Measurements from ENCODE around the gene FNIP2. TPM values are rescaled to one million over a fixed set of nuclear protein-coding genes. Genes with fewer than 3 reads are reported as not detected.

The FNIP2 gene
- total and polyA plus RNA-seq, 9 of the 15 experiments (the other 6 are each of a cell fraction or from before 2014, with no cell fraction given) = 1.7 to 15.5 (median 8.3) TPM

DNA sequence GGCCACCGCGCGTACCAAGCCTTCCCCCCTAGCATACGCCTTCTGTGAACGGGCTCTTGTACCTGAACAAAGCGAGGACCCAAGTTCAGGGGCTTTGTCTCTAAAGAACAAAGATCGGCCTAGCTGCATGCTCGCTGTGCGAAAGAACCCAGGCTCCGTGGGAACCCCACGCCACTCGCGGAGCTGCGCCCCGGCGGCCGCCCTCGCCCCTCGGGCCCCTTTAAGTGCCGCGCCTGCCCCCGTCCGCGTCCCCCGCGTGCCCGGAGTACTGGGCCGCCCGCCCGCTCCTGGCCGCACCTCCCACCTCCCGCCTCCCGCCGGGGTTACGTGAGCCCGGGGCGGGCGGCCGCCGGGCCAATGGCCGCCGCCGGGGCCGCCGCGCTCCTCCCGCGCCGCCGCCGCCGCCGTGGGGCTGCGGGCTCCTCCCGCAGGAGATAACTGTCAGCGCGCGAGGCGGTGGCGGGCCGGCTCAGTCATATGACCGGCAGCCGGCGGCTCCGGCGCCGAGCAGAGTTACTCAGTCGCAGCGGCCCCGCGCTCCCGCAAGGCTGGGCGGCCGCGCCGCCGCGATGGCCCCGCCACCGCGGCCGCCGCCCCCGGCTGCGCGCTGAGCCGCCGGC lies at the start of gene FNIP2 (continued):
- TF ChIP-seq, protein P1, sequence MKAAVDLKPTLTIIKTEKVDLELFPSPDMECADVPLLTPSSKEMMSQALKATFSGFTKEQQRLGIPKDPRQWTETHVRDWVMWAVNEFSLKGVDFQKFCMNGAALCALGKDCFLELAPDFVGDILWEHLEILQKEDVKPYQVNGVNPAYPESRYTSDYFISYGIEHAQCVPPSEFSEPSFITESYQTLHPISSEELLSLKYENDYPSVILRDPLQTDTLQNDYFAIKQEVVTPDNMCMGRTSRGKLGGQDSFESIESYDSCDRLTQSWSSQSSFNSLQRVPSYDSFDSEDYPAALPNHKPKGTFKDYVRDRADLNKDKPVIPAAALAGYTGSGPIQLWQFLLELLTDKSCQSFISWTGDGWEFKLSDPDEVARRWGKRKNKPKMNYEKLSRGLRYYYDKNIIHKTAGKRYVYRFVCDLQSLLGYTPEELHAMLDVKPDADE (conservative IDR thresholded peaks at IDR 0.05; ENCODE audit: control insufficient read depth, low read depth, low read length) = 0 out of 2 replicates have a peak, but pooled peaks have one; percentile 32
- no peak for TF ChIP-seq CBX3 (IDR thresholded peaks at IDR 0.05; ENCODE audit: borderline replicate concordance in 1 of 2, low read length in 2 of 2)
- TF ChIP-seq ZC3H8 (IDR thresholded peaks at IDR 0.05) = no peak
- TF ChIP-seq, protein P2, sequence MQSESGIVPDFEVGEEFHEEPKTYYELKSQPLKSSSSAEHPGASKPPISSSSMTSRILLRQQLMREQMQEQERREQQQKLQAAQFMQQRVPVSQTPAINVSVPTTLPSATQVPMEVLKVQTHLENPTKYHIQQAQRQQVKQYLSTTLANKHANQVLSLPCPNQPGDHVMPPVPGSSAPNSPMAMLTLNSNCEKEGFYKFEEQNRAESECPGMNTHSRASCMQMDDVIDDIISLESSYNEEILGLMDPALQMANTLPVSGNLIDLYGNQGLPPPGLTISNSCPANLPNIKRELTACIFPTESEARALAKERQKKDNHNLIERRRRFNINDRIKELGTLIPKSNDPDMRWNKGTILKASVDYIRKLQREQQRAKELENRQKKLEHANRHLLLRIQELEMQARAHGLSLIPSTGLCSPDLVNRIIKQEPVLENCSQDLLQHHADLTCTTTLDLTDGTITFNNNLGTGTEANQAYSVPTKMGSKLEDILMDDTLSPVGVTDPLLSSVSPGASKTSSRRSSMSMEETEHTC (IDR thresholded peaks at IDR 0.05) = 0 out of 2 replicates have a peak, but pooled peaks have one; percentile 28
- TF ChIP-seq, protein P3, sequence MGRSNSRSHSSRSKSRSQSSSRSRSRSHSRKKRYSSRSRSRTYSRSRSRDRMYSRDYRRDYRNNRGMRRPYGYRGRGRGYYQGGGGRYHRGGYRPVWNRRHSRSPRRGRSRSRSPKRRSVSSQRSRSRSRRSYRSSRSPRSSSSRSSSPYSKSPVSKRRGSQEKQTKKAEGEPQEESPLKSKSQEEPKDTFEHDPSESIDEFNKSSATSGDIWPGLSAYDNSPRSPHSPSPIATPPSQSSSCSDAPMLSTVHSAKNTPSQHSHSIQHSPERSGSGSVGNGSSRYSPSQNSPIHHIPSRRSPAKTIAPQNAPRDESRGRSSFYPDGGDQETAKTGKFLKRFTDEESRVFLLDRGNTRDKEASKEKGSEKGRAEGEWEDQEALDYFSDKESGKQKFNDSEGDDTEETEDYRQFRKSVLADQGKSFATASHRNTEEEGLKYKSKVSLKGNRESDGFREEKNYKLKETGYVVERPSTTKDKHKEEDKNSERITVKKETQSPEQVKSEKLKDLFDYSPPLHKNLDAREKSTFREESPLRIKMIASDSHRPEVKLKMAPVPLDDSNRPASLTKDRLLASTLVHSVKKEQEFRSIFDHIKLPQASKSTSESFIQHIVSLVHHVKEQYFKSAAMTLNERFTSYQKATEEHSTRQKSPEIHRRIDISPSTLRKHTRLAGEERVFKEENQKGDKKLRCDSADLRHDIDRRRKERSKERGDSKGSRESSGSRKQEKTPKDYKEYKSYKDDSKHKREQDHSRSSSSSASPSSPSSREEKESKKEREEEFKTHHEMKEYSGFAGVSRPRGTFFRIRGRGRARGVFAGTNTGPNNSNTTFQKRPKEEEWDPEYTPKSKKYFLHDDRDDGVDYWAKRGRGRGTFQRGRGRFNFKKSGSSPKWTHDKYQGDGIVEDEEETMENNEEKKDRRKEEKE (IDR thresholded peaks at IDR 0.05; ENCODE audit: borderline replicate concordance in 1 of 2, control insufficient read depth in 1 of 2, low read depth in 2 of 2, low read length in 1 of 2) = no peak

Data from K562 (cell line).